LNCaP clone FGC (cell line): ENCODE measurements around the gene PROM1.

Experiments
- DNase-seq: peaks from one replicate; pipeline ENCODE4 v3.0.0-alpha.2; 2011; ENCODE audit warnings: low read depth
- H3K4me3 ChIP-seq: 2 replicates; pipeline ENCODE4 v1.5.1; 2011; ENCODE audit warnings: mild to moderate bottlenecking, low read depth, low read length, control low read depth
- CTCF ChIP-seq: IDR thresholded peaks from 2 replicates; pipeline ENCODE4 v1.5.1; 2012; ENCODE audit warnings: mild to moderate bottlenecking; ENCODE audit not compliant: control insufficient read depth, insufficient read depth; ENCODE audit errors: extremely low read depth

Gene PROM1

GRCh38 chr4:16111533-16111932, 27.7 kb upstream of the PROM1 start:
- no peak overlapping the region for H3K4me3 ChIP-seq
- TF ChIP-seq CTCF: no peak
- no peak for DNase-seq

GRCh38 chr4:16110661-16111290, 27.0 kb upstream of the PROM1 start:
- H3K4me3 ChIP-seq: no peak overlapping the region
- no peak for TF ChIP-seq CTCF
- no peak for DNase-seq

- no peak for TF ChIP-seq CTCF
Observed at GRCh38 chr4:16110199-16110598, 26.4 kb upstream of the PROM1 start.

GRCh38 chr4:16109256-16109655, 25.4 kb upstream of the PROM1 start:
- no peak for TF ChIP-seq CTCF
- no peak for DNase-seq
- H3K4me3 ChIP-seq: no peak overlapping the region

More at GRCh38 chr4:16110199-16110598, 26.4 kb upstream of the PROM1 start:
- DNase-seq: peak; percentile 58
- H3K4me3 ChIP-seq: no peak overlapping the region

GRCh38 chr4:16106956-16107355, 23.1 kb upstream of the PROM1 start:
- no peak for DNase-seq
- no peak overlapping the region for H3K4me3 ChIP-seq
- TF ChIP-seq CTCF: no peak

GRCh38 chr4:16104520-16104919, 20.7 kb upstream of the PROM1 start:
- H3K4me3 ChIP-seq: no peak overlapping the region
- no peak for DNase-seq
- no peak for TF ChIP-seq CTCF

GRCh38 chr4:16102356-16102755, 18.5 kb upstream of the PROM1 start:
- no peak for TF ChIP-seq CTCF
- no peak overlapping the region for H3K4me3 ChIP-seq
- no peak for DNase-seq
